CD14-positive monocyte (primary cell): ENCODE results near the gene NHERF2. TPM values are rescaled to one million over a fixed set of nuclear protein-coding genes. Genes with fewer than 3 reads are reported as not detected.

Source experiments
- DNase-seq, 3 donors: peaks; one replicate each; pipeline ENCODE4 v3.0.0-alpha.2; 2011 to 2022
- H2AFZ ChIP-seq: 2 replicates; pipeline ENCODE4 v1.6.0; 2012; ENCODE audit warnings: mild to moderate bottlenecking, low read depth, low read length, inconsistent platforms; ENCODE audit not compliant: insufficient read depth, poor library complexity, severe bottlenecking
- H3K27ac ChIP-seq, 2 donors: 1 replicate in 1 of 2; 2 replicates in 1 of 2; pipeline ENCODE4 v1.5.1; 2012 to 2013; ENCODE audit warnings: low read length in 2 of 2, control low read depth in 1 of 2, inconsistent platforms in 1 of 2, low read depth in 1 of 2, mild to moderate bottlenecking in 1 of 2
- H3K27me3 ChIP-seq, 2 donors: one replicate each; pipeline versions ENCODE4 v1.6.0 to v1.6.1; 2011 to 2013; ENCODE audit warnings: low read length in 2 of 2; ENCODE audit not compliant: control insufficient read depth in 2 of 2, insufficient read depth in 2 of 2
- H3K36me3 ChIP-seq, 2 donors: replicated peaks in 1 of 2; 1 replicate in 1 of 2; 2 replicates in 1 of 2; pipeline versions ENCODE4 v1.5.1 to v1.6.1; 2012 to 2013; ENCODE audit warnings: low read length in 2 of 2, control low read depth in 1 of 2, inconsistent platforms in 1 of 2, mild to moderate bottlenecking in 1 of 2; ENCODE audit not compliant: insufficient read depth in 2 of 2, control insufficient read depth in 1 of 2
- H3K4me1 ChIP-seq, 2 donors: 1 replicate in 1 of 2; 2 replicates in 1 of 2; pipeline versions ENCODE4 v1.5.1 to v1.6.1; 2012 to 2013; ENCODE audit warnings: low read length in 2 of 2, control low read depth in 1 of 2, inconsistent platforms in 1 of 2, mild to moderate bottlenecking in 1 of 2, moderate library complexity in 1 of 2; ENCODE audit not compliant: insufficient read depth in 2 of 2, control insufficient read depth in 1 of 2
- H3K4me2 ChIP-seq: replicated peaks from 2 replicates; pipeline ENCODE3; 2012; ENCODE audit warnings: low read length, moderate library complexity, mild to moderate bottlenecking; ENCODE audit not compliant: poor library complexity, severe bottlenecking; ENCODE audit errors: extremely low read depth
- H3K4me3 ChIP-seq, 3 experiments: fragments of 200-600 bp in 1 of 3; sonication (generic) in 1 of 3; replicated peaks in 1 of 3; 1 replicate in 2 of 3; 2 replicates in 1 of 3; pipeline ENCODE4 v1.5.1; 2011 to 2013; ENCODE audit warnings: low read length in 3 of 3, mild to moderate bottlenecking in 3 of 3, control low read depth in 2 of 3, low read depth in 2 of 3, inconsistent platforms in 1 of 3, moderate library complexity in 1 of 3
- H3K79me2 ChIP-seq: 2 replicates; pipeline ENCODE4 v1.6.0; 2012; ENCODE audit warnings: mild to moderate bottlenecking, control low read depth, inconsistent platforms, low read length, moderate library complexity; ENCODE audit not compliant: insufficient read depth
- H3K9ac ChIP-seq: 2 replicates; pipeline ENCODE4 v1.6.0; 2017; ENCODE audit warnings: low read length, mild to moderate bottlenecking; ENCODE audit not compliant: insufficient read depth, poor library complexity, severe bottlenecking
- H3K9me3 ChIP-seq, 2 donors: replicated peaks in 1 of 2; 1 replicate in 1 of 2; 2 replicates in 1 of 2; pipeline versions ENCODE4 v1.5.1 to v1.6.1; 2012 to 2013; ENCODE audit warnings: low read length in 2 of 2, control low read depth in 1 of 2; ENCODE audit not compliant: control insufficient read depth in 1 of 2, insufficient read depth in 1 of 2
- H4K20me1 ChIP-seq: 2 replicates; pipeline ENCODE4 v1.6.0; 2012; ENCODE audit warnings: mild to moderate bottlenecking, low read length, control low read depth, moderate library complexity; ENCODE audit not compliant: insufficient read depth
- H3K27ac Mint-ChIP-seq, 7 donors: one replicate each; pipeline ENCODE4 v1.8.0; 2020; ENCODE audit warnings: mild to moderate bottlenecking in 7 of 7, mixed read lengths in 7 of 7, moderate library complexity in 6 of 7, inconsistent platforms in 2 of 7
- H3K27me3 Mint-ChIP-seq, 3 donors: one replicate each; pipeline ENCODE4 v1.8.0; 2021 to 2022; ENCODE audit warnings: low read depth in 3 of 3, mild to moderate bottlenecking in 3 of 3, mixed read lengths in 3 of 3, moderate library complexity in 3 of 3, inconsistent platforms in 1 of 3
- H3K36me3 Mint-ChIP-seq, 2 donors: one replicate each; pipeline ENCODE4 v1.8.0; 2020; ENCODE audit warnings: mixed read lengths in 2 of 2, inconsistent platforms in 1 of 2, mild to moderate bottlenecking in 1 of 2
- H3K4me1 Mint-ChIP-seq: one replicate; pipeline ENCODE4 v1.8.0; 2020; ENCODE audit warnings: mild to moderate bottlenecking, mixed read lengths
- H3K4me3 Mint-ChIP-seq, 2 donors: one replicate each; pipeline ENCODE4 v1.8.0; 2020; ENCODE audit warnings: mild to moderate bottlenecking in 2 of 2, mixed read lengths in 2 of 2, moderate library complexity in 1 of 2
- H3K9me3 Mint-ChIP-seq, 7 donors: one replicate each; pipeline ENCODE4 v1.8.0; 2020 to 2022; ENCODE audit warnings: mixed read lengths in 7 of 7, mild to moderate bottlenecking in 6 of 7, moderate library complexity in 6 of 7, inconsistent platforms in 2 of 7
- CTCF ChIP-seq: fragments of 200-600 bp; IDR thresholded peaks from one replicate; pipeline ENCODE4 v1.8.0; 2022; ENCODE audit warnings: antibody characterized with exemption, mild to moderate bottlenecking
- WGBS: methylation state at CpG from one replicate; pipeline ENCODE4 v1.1.5; 2013; ENCODE audit warnings: missing lambda C conversion rate; ENCODE audit not compliant: insufficient coverage; 5-methylcytosine and 5-hydroxymethylcytosine counted together
- intact Hi-C, 2 donors: fragments of 100-400 bp; cut with micrococcal nuclease; formaldehyde crosslinking; loops; one replicate each; pipeline versions ENCODE4 v1.15.0 to v1.15.1; 2023
- polyA plus RNA-seq, 3 donors: library from polyadenylated mRNA; depleted of rRNA in 1 of 3; unstranded in 2 of 3; stranded (reverse) in 1 of 3; fragments of 300-500 nt in 2 of 3; fragments of >200 nt in 1 of 3; fragmentation: Illumina TruSeq in 2 of 3; gene quantifications; 1 replicate in 2 of 3; 2 replicates in 1 of 3; pipeline ENCODE4 v1.2.3, GENCODE V29; 2012 to 2021

NHERF2 gene
- polyA plus RNA-seq, 3 donors = 0.66 to 8.2 (median 0.78) TPM

- H3K9ac ChIP-seq = no peak within 1 kb of the TSS
- H3K27me3 Mint-ChIP-seq = peaks cover 31 to 62% (median 58%) of the 10 kb centered on the region in 3 donors
- 2% methylated on average over 32 of the region's 33 CpGs for WGBS
- H3K27ac ChIP-seq = no peak within 1 kb of the TSS
- peaks cover 3 to 21% (median 7%) of the 10 kb centered on the region in 7 donors for H3K9me3 Mint-ChIP-seq
- peaks cover 12 to 34% of the 10 kb centered on the region in 2 donors for H3K27me3 ChIP-seq
- H3K4me1 ChIP-seq = peaks cover 18 to 42% of the 10 kb centered on the region in 2 donors
- no peak within 1 kb of the TSS for H3K4me2 ChIP-seq
- no peak for DNase-seq
- no peaks in the 10 kb centered on the region for H3K36me3 ChIP-seq
- peaks cover 2 to 3% of the 10 kb centered on the region in 2 donors for H3K36me3 Mint-ChIP-seq
- no peaks in the 10 kb centered on the region for H3K79me2 ChIP-seq
- H3K4me3 ChIP-seq = no peak within 1 kb of the TSS
- H4K20me1 ChIP-seq = no peaks in the 10 kb centered on the region
- no peak within 1 kb of the TSS for H3K27ac Mint-ChIP-seq
- H3K4me1 Mint-ChIP-seq = peaks cover 33% of the 10 kb centered on the region
- TF ChIP-seq CTCF = no peak
- H3K4me3 Mint-ChIP-seq = peak within 1 kb of the TSS in 1 of 2 donors; percentile 88
- no peak within 1 kb of the TSS for H2AFZ ChIP-seq
- H3K9me3 ChIP-seq = no peaks in the 10 kb centered on the region
- intact Hi-C loops = no loop called here
These were observed 7.2 kb upstream of the NHERF2 start, which contains the start of gene NPW for GRCh38 chr16:2019518-2019920. Gene NPW (plus strand): TSS chr16:2019785.

- H3K4me3 Mint-ChIP-seq = peak overlapping the region in 1 of 2 donors; percentile 88
- Histone ChIP-seq H3K4me1 (peaks cover 18 to 38% of the 10 kb centered on the region in 2 donors), H4K20me1 (no peaks in the 10 kb centered on the region), H3K4me3 (no peak overlapping the region), H2AFZ (no peak overlapping the region), H3K27me3 (peaks cover 12 to 38% of the 10 kb centered on the region in 2 donors), H3K36me3 (no peaks in the 10 kb centered on the region), H3K9ac (no peak overlapping the region), H3K27ac (no peak overlapping the region), H3K79me2 (no peaks in the 10 kb centered on the region), H3K4me2 (no peak overlapping the region), H3K9me3 (no peaks in the 10 kb centered on the region)
- H3K36me3 Mint-ChIP-seq = peaks cover 2 to 3% of the 10 kb centered on the region in 2 donors
- H3K9me3 Mint-ChIP-seq = peaks cover 3 to 21% (median 7%) of the 10 kb centered on the region in 7 donors
- H3K27ac Mint-ChIP-seq = no peak overlapping the region
- WGBS = 2% methylated on average over 95 of the region's 96 CpGs
- intact Hi-C loops = loop anchor here in 1 of 2 donors (5.0 kb wide), 1 partner anchor 132 kb away; no protein-coding TSS in a partner anchor
- H3K4me1 Mint-ChIP-seq = peaks cover 31% of the 10 kb centered on the region
- no peak for TF ChIP-seq CTCF
- DNase-seq = no peak
- H3K27me3 Mint-ChIP-seq = peaks cover 34 to 66% (median 64%) of the 10 kb centered on the region in 3 donors
These were observed 6.5 kb upstream of the NHERF2 start for GRCh38 chr16:2019921-2020831.
